Endothelial cell (in vitro differentiated cells): ENCODE results near the gene GFY. TPM values are rescaled to one million over a fixed set of nuclear protein-coding genes. Genes with fewer than 3 reads are reported as not detected.
A peak's percentile ranks its signal among the peaks of the same experiment; 100 is the strongest.

ENCODE experiments used
- DNase-seq: peaks from one replicate; pipeline ENCODE4 v3.0.0; 2021; ENCODE audit warnings: low spot score
- H3K27ac Mint-ChIP-seq: one replicate; pipeline ENCODE4 v1.8.0; 2021; ENCODE audit warnings: mixed read lengths, inconsistent platforms; ENCODE audit not compliant: unreplicated experiment
- H3K27me3 Mint-ChIP-seq: one replicate; pipeline ENCODE4 v1.8.0; 2021; ENCODE audit warnings: mild to moderate bottlenecking, moderate library complexity, mixed read lengths, inconsistent platforms; ENCODE audit not compliant: unreplicated experiment
- H3K36me3 Mint-ChIP-seq: one replicate; pipeline ENCODE4 v1.8.0; 2021; ENCODE audit warnings: mild to moderate bottlenecking, low read depth, mixed read lengths, inconsistent platforms; ENCODE audit not compliant: unreplicated experiment
- H3K4me1 Mint-ChIP-seq: one replicate; pipeline ENCODE4 v1.8.0; 2021; ENCODE audit warnings: mild to moderate bottlenecking, mixed read lengths, inconsistent platforms; ENCODE audit not compliant: unreplicated experiment
- H3K4me3 Mint-ChIP-seq: one replicate; pipeline ENCODE4 v1.8.0; 2021; ENCODE audit warnings: mild to moderate bottlenecking, mixed read lengths, inconsistent platforms; ENCODE audit not compliant: unreplicated experiment
- H3K9me3 Mint-ChIP-seq: one replicate; pipeline ENCODE4 v1.8.0; 2021; ENCODE audit warnings: mixed read lengths, inconsistent platforms; ENCODE audit not compliant: unreplicated experiment
- CTCF ChIP-seq: fragments of 200-600 bp; sonication (generic); IDR thresholded peaks from one replicate; pipeline ENCODE4 v1.5.0; 2021; ENCODE audit warnings: antibody characterized with exemption; ENCODE audit not compliant: unreplicated experiment
- total RNA-seq: library from RNA; stranded (reverse); fragmentation: NEBNext Ultra II Directional; extraction: Animal tissue kit (Norgen Biotek cat#: 25700); gene quantifications from one replicate; pipeline ENCODE4 v1.2.1, GENCODE V29; 2021; ENCODE audit not compliant: unreplicated experiment

The GFY gene
- total RNA-seq, 1 donor from 2014 or later, result not detected

GRCh38 chr19:49422407-49423070, 2.6 kb upstream of the GFY start:
- peaks cover 25% of the 10 kb centered on the region for H3K27me3 Mint-ChIP-seq
- DNase-seq, result peak; percentile 75
- no peaks in the 10 kb centered on the region for H3K9me3 Mint-ChIP-seq
- H3K4me1 Mint-ChIP-seq, result peaks cover 34% of the 10 kb centered on the region
- H3K4me3 Mint-ChIP-seq, result peak overlapping the region; percentile 80
- peak overlapping the region; percentile 48 for H3K27ac Mint-ChIP-seq
- TF ChIP-seq CTCF, result peak; percentile 76
- peaks cover 22% of the 10 kb centered on the region for H3K36me3 Mint-ChIP-seq

GRCh38 chr19:49423071-49423984, 1.9 kb upstream of the GFY start, which contains the start of gene PTH2:
Gene PTH2 (minus strand): TSS chr19:49423441. CDS start chr19:49423339, 102 bp downstream.
- TF ChIP-seq CTCF, result no peak
- Mint-ChIP-seq H3K4me1 (peaks cover 33% of the 10 kb centered on the region), H3K9me3 (no peaks in the 10 kb centered on the region), H3K27me3 (peaks cover 27% of the 10 kb centered on the region), H3K27ac (peak within 1 kb of the TSS; percentile 48), H3K36me3 (peaks cover 22% of the 10 kb centered on the region), H3K4me3 (peak within 1 kb of the TSS; percentile 80)
- no peak for DNase-seq

- Mint-ChIP-seq H3K9me3 (no peaks in the 10 kb centered on the region), H3K4me3 (peak overlapping the region; percentile 39)
- DNase-seq, result no peak
Measured at GRCh38 chr19:49423985-49424303, 1.2 kb upstream of the GFY start.

GRCh38 chr19:49425922-49426592, 869 bp downstream of the GFY start:
- H3K27ac Mint-ChIP-seq, result no peak overlapping the region
- TF ChIP-seq CTCF, result no peak
- H3K36me3 Mint-ChIP-seq, result peaks cover 29% of the 10 kb centered on the region
- peaks cover 36% of the 10 kb centered on the region for H3K27me3 Mint-ChIP-seq
- no peak overlapping the region for H3K4me3 Mint-ChIP-seq
- H3K4me1 Mint-ChIP-seq, result peaks cover 31% of the 10 kb centered on the region
- H3K9me3 Mint-ChIP-seq, result no peaks in the 10 kb centered on the region
- DNase-seq, result no peak

More at GRCh38 chr19:49423985-49424303, 1.2 kb upstream of the GFY start:
- peaks cover 33% of the 10 kb centered on the region for H3K4me1 Mint-ChIP-seq
- H3K27me3 Mint-ChIP-seq, result peaks cover 29% of the 10 kb centered on the region
- peaks cover 22% of the 10 kb centered on the region for H3K36me3 Mint-ChIP-seq
- no peak for TF ChIP-seq CTCF
- H3K27ac Mint-ChIP-seq, result no peak overlapping the region
